ENCODE measurements around the gene LPIN3.
"Not testable (repeated sequence)": the region's sequence is repeated elsewhere in the genome, so short reads cannot be mapped to it uniquely, and the experiment has no call there.

The LPIN3 gene
- 0.03 to 1.6 (median 0.21) reads per million in 9 experiments for total RNA-seq

- peak within 1 kb of the TSS; percentile 88 for H3K27ac Mint-ChIP-seq
- peak in 2 of 3 experiments; percentile 6 to 10 for DNase-seq
- H3K4me3 Mint-ChIP-seq, result peak within 1 kb of the TSS; percentile 76 to 91
- no peaks in the 10 kb centered on the region for H3K9me3 Mint-ChIP-seq
- H3K27me3 Mint-ChIP-seq, result peaks cover 8 to 22% of the 10 kb centered on the region in 2 donors
- peak; percentile 62 for ATAC-seq (replicated peaks)
- H3K4me1 Mint-ChIP-seq (ENCODE audit: low read depth in 2 of 2), result peaks cover 10 to 11% of the 10 kb centered on the region in 2 donors
- peaks cover 5% of the 10 kb centered on the region for H3K36me3 Mint-ChIP-seq (ENCODE audit: insufficient read depth)
Measured at GRCh38 chr20:41340327-41341055, at the start of gene LPIN3. TSS of gene LPIN3 (plus strand) at chr20:41340821. CDS start at chr20:41345804, 4,983 bp downstream.

DNA sequence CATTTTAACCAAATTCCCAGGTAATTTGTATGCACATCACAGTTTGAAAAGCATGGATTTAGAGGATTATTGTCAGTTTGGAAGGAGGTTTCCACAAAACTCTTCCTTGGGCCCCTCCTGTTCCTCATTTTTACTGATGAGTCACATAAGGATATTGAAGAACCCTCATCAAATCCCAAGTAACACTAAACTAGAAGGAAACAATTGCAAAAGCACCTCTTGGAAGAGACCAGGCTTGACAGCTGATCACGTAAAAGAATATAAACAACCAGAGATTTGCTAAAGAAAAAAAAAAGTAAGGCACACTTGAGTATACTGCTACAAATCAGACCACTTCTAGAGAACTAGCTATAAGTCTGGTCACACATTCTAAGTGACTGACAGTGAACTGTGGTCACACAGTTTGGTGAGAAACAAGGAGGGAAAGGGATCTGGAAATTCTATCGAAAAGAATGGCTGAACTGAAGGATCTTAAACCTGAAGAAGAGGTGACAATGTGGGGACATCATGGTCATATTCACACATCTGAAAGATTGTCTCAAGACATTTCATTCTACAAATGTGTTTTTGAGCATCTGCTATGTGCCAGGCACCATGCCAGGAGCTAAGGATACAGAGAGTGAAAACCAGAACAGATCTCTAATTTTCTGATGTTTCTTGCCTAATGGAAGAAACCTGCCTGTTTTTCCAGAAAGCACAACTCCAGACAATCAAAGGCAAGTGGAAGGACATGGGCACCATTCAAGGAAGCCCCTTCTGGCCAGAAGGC is 47.2 kb upstream of the LPIN3 start:
- DNase-seq, result no peak
- no peaks in the 10 kb centered on the region for H3K27me3 Mint-ChIP-seq
- H3K4me1 Mint-ChIP-seq (ENCODE audit: low read depth in 2 of 2), result no peaks in the 10 kb centered on the region
- no peak overlapping the region for H3K4me3 Mint-ChIP-seq
- H3K9me3 Mint-ChIP-seq, result no peaks in the 10 kb centered on the region
- no peak for ATAC-seq (replicated peaks)
- no peaks in the 10 kb centered on the region for H3K36me3 Mint-ChIP-seq (ENCODE audit: insufficient read depth)
- H3K27ac Mint-ChIP-seq, result no peak overlapping the region

- no peak overlapping the region for H3K4me3 Mint-ChIP-seq
- no peaks in the 10 kb centered on the region for H3K36me3 Mint-ChIP-seq (ENCODE audit: insufficient read depth)
- ATAC-seq (replicated peaks) (no peak), DNase-seq (no peak)
- no peak overlapping the region for H3K27ac Mint-ChIP-seq
- H3K9me3 Mint-ChIP-seq, result no peaks in the 10 kb centered on the region
- H3K27me3 Mint-ChIP-seq, result no peaks in the 10 kb centered on the region
- H3K4me1 Mint-ChIP-seq (ENCODE audit: low read depth in 2 of 2), result no peaks in the 10 kb centered on the region
Measured at GRCh38 chr20:41299899-41300298, 40.7 kb upstream of the LPIN3 start.

- no peaks in the 10 kb centered on the region for H3K36me3 Mint-ChIP-seq (ENCODE audit: insufficient read depth)
- DNase-seq (no peak), ATAC-seq (replicated peaks) (no peak)
- H3K27ac Mint-ChIP-seq, result no peak overlapping the region
- no peaks in the 10 kb centered on the region for H3K4me1 Mint-ChIP-seq (ENCODE audit: low read depth in 2 of 2)
- H3K27me3 Mint-ChIP-seq, result no peaks in the 10 kb centered on the region
- no peak overlapping the region for H3K4me3 Mint-ChIP-seq
- H3K9me3 Mint-ChIP-seq, result no peaks in the 10 kb centered on the region
Measured at GRCh38 chr20:41300383-41300782, 40.2 kb upstream of the LPIN3 start.

DNA sequence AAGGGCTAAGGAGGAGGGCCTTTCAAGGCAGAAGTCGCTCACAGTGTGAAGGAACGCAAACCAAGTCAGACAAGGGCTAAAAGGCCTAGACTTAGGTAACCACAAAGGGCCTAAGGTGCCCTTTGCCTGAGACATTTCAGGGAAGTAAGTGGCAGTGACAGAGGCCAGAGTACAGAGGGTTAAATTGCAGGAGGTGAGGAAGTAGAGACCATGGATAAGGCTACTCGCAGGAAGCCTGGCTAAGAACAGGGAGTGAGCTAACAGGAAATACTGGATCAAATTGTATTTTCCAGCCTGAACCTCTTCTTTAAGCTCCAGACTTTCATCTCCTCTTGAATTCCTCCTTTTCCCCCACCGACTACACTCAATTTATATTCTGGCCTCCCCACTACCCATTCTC is 39.7 kb upstream of the LPIN3 start:
- Mint-ChIP-seq H3K4me1 (ENCODE audit: low read depth in 2 of 2) (no peaks in the 10 kb centered on the region), H3K27me3 (no peaks in the 10 kb centered on the region), H3K4me3 (no peak overlapping the region), H3K36me3 (ENCODE audit: insufficient read depth) (no peaks in the 10 kb centered on the region), H3K27ac (no peak overlapping the region), H3K9me3 (no peaks in the 10 kb centered on the region)
- DNase-seq (no peak), ATAC-seq (replicated peaks) (no peak)

- H3K27ac Mint-ChIP-seq, result no peak overlapping the region
- ATAC-seq (replicated peaks), result no peak
- no peaks in the 10 kb centered on the region for H3K27me3 Mint-ChIP-seq
- no peaks in the 10 kb centered on the region for H3K36me3 Mint-ChIP-seq (ENCODE audit: insufficient read depth)
- no peaks in the 10 kb centered on the region for H3K4me1 Mint-ChIP-seq (ENCODE audit: low read depth in 2 of 2)
- DNase-seq, result no peak
- no peak overlapping the region for H3K4me3 Mint-ChIP-seq
- H3K9me3 Mint-ChIP-seq, result no peaks in the 10 kb centered on the region
Measured at GRCh38 chr20:41304002-41304401, 36.6 kb upstream of the LPIN3 start.

DNA sequence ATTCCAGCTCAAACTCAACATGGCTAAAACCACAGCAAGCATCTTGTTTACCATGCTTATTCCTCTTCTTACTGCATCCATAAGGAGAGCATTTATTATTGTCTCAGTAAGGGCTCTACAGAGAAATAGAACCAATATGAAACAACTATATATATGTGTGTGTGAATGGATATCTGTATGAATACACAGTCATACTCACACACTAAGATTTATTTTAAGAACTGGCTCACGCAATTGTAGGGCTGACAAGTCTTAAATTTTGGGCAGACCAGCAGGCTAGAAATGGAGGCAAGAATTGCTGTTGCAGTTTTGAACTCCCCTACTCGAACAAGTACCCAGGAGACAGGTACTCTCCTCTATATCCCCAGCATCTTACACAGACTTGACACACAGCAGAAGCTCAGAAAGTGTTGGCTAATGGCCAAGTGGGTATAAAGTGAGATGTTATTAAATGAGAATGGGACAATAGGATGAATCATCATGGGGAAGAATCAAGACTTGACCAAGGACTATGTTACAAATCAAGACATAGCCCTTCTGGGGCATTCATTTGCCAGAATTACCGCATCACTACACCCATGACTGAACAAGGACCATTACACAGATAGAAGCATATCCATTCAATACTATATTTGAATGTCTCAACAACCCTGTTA is 36.1 kb upstream of the LPIN3 start:
- ATAC-seq (replicated peaks) (no peak), DNase-seq (no peak)
- Mint-ChIP-seq H3K36me3 (ENCODE audit: insufficient read depth) (no peaks in the 10 kb centered on the region), H3K27ac (no peak overlapping the region), H3K4me1 (ENCODE audit: low read depth in 2 of 2) (no peaks in the 10 kb centered on the region), H3K9me3 (no peaks in the 10 kb centered on the region), H3K27me3 (no peaks in the 10 kb centered on the region), H3K4me3 (no peak overlapping the region)

DNA sequence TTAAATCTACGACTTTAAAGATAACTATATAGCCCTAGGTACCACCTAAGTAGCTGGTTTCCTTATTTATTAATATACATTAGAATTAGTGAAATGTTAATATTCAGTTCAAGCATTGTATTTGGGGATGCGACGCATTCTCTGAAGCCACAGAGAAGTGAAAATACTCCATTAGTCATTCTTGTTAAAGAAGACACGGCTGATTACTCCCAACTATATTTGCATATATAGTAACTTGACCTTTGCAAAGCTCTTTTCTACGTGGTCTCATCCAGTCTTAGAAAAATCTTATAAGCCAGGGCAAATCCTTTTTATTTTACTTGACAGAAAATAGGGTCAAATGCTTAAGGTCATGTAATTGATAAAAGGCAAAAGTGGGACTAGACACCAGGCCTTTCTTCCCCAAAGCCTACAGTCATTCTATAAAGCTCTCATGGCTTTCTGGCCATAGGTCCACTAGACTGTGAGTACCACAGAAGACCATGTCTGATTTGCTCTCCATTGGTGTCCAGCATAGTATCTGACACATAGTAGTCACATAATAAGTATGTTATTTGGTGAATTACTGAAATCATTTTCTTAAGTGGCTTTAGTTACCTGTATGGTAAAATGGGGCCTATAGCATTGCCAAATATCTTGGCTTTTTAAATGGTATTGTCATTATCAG is 34.4 kb upstream of the LPIN3 start:
- no peak overlapping the region for H3K4me3 Mint-ChIP-seq
- DNase-seq, result no peak
- H3K36me3 Mint-ChIP-seq (ENCODE audit: insufficient read depth), result no peaks in the 10 kb centered on the region
- no peaks in the 10 kb centered on the region for H3K9me3 Mint-ChIP-seq
- no peak overlapping the region for H3K27ac Mint-ChIP-seq
- no peaks in the 10 kb centered on the region for H3K27me3 Mint-ChIP-seq
- peaks cover 0 to 4% of the 10 kb centered on the region in 2 donors for H3K4me1 Mint-ChIP-seq (ENCODE audit: low read depth in 2 of 2)
- no peak for ATAC-seq (replicated peaks)

DNA sequence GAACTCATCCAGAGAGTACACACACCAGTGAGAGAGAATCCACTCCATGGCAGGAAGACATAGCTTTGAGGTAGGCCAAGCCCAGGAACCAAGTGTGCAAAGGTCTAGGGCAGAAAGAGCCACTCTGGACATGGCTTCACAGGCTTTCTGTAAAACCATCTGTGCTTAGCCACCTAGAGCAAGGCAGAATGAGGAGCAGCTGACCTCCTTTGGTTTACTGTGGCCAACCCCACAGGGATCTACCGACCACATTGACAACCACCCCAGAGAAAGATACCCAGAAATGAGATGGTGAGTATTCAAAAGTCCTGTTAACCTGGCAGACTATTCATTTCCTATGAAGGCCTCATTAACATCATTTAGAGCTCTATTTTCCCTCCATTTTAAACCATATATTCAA is 33.6 kb upstream of the LPIN3 start:
- DNase-seq (no peak), ATAC-seq (replicated peaks) (no peak)
- no peak overlapping the region for H3K4me3 Mint-ChIP-seq
- no peak overlapping the region for H3K27ac Mint-ChIP-seq
- H3K27me3 Mint-ChIP-seq, result no peaks in the 10 kb centered on the region
- H3K36me3 Mint-ChIP-seq (ENCODE audit: insufficient read depth), result no peaks in the 10 kb centered on the region
- H3K9me3 Mint-ChIP-seq, result no peaks in the 10 kb centered on the region
- peaks cover 0 to 4% of the 10 kb centered on the region in 2 donors for H3K4me1 Mint-ChIP-seq (ENCODE audit: low read depth in 2 of 2)

GRCh38 chr20:41308290-41308711 is 32.3 kb upstream of the LPIN3 start:
- ATAC-seq (replicated peaks), result no peak
- Mint-ChIP-seq H3K27ac (no peak overlapping the region), H3K4me3 (no peak overlapping the region), H3K36me3 (ENCODE audit: insufficient read depth) (no peaks in the 10 kb centered on the region), H3K9me3 (no peaks in the 10 kb centered on the region), H3K4me1 (ENCODE audit: low read depth in 2 of 2) (peaks cover 0 to 4% of the 10 kb centered on the region in 2 donors), H3K27me3 (no peaks in the 10 kb centered on the region)
- no peak for DNase-seq

DNA sequence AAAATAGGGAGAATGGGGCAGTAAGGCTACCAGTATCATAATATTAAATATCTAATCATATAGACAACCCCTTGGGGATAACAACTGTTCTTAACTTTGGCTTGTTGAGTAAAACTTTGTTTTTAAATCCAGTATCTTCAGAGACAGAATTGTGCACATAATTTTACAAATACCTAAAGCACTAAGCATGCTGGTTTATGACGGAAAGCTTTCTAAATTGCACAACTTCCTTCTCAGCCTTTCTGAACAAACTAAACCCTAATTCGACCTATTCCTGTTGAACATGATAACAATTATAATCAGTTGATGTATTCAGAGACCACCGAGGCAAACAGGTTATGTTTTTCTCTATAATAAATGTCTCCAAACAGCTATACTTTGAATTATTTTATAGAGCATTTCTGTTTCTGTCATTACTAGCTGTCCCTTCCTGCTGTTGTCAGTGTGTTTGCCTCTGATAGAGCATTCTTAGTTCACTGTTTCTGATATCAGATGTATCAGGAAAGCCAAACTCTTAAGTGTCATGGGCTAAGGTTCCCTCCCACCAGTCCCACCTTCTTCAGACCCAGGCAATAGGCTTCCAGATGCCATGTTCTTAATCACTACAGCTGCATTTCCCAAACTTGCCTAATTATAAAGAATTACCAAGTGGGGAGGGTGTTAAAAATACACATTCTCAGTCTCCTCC is 31.8 kb upstream of the LPIN3 start:
- H3K9me3 Mint-ChIP-seq, result no peaks in the 10 kb centered on the region
- DNase-seq, result no peak
- no peak overlapping the region for H3K4me3 Mint-ChIP-seq
- no peaks in the 10 kb centered on the region for H3K27me3 Mint-ChIP-seq
- H3K36me3 Mint-ChIP-seq (ENCODE audit: insufficient read depth), result no peaks in the 10 kb centered on the region
- H3K27ac Mint-ChIP-seq, result no peak overlapping the region
- no peak for ATAC-seq (replicated peaks)
- peaks cover 0 to 4% of the 10 kb centered on the region in 2 donors for H3K4me1 Mint-ChIP-seq (ENCODE audit: low read depth in 2 of 2)

GRCh38 chr20:41309817-41310216 is 30.8 kb upstream of the LPIN3 start:
- Mint-ChIP-seq H3K36me3 (ENCODE audit: insufficient read depth) (no peaks in the 10 kb centered on the region), H3K27me3 (no peaks in the 10 kb centered on the region), H3K27ac (no peak overlapping the region), H3K4me1 (ENCODE audit: low read depth in 2 of 2) (peaks cover 0 to 4% of the 10 kb centered on the region in 2 donors), H3K9me3 (no peaks in the 10 kb centered on the region), H3K4me3 (no peak overlapping the region)
- DNase-seq, result no peak
- no peak for ATAC-seq (replicated peaks)

DNA sequence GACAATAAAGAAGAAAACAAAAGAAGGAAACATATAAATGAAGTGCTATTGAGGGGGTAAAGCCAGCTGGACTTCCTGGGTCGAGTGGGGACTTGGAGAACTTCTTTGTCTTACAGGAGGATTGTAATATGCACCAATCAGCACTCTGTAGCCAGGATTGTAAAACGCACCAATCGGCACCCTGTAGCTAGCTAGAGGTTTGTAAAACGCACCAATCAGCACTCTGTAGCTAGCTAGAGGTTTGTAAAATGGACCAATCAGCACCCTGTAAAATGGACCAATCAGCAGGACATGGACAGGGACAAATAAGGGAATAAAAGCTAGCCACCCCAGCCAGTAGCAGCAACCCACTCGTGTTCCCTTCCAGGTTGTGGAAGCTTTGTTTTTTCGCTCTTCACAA is 28.6 kb upstream of the LPIN3 start:
- H3K27ac Mint-ChIP-seq; DNase-seq; H3K27me3 Mint-ChIP-seq; H3K36me3 Mint-ChIP-seq (ENCODE audit: insufficient read depth); H3K4me3 Mint-ChIP-seq; ATAC-seq (replicated peaks); H3K9me3 Mint-ChIP-seq: not testable (repeated sequence)
- H3K4me1 Mint-ChIP-seq (ENCODE audit: low read depth in 2 of 2), result peaks cover 8 to 13% of the 10 kb centered on the region in 2 donors

Measured in effector memory CD8-positive, alpha-beta T cell (primary cell).